GM12801 (cell line): Measurements from ENCODE around the gene FANCE.

Source experiments
- CTCF ChIP-seq: IDR thresholded peaks from one replicate; pipeline ENCODE4 v1.5.1; 2011; ENCODE audit warnings: control low read depth; ENCODE audit not compliant: insufficient read length; ENCODE audit errors: extremely low read depth

Gene FANCE

GRCh38 chr6:35510916-35511561, 58.9 kb downstream of the FANCE start:
- no peak for TF ChIP-seq CTCF

- no peak for TF ChIP-seq CTCF
Observed at GRCh38 chr6:35511562-35511941, 59.4 kb downstream of the FANCE start.

- TF ChIP-seq CTCF, result no peak
Observed at GRCh38 chr6:35512006-35512405, 59.9 kb downstream of the FANCE start.

- no peak for TF ChIP-seq CTCF
Observed at GRCh38 chr6:35512740-35513139, 60.6 kb downstream of the FANCE start, which contains the start of gene TULP1. Gene TULP1 (minus strand): TSS chr6:35512896. CDS start chr6:35512858, 38 bp downstream.

- no peak for TF ChIP-seq CTCF
Observed at GRCh38 chr6:35514587-35514986, 62.4 kb downstream of the FANCE start.
